Osteoblast (primary cell): ENCODE measurements around the gene STX3. TPM values are rescaled to one million over a fixed set of nuclear protein-coding genes. Genes with fewer than 3 reads are reported as not detected.
A peak's percentile ranks its signal among the peaks of the same experiment; 100 is the strongest.

Experiments used
- DNase-seq: peaks from one replicate; pipeline ENCODE4 v3.0.0; 2011; ENCODE audit warnings: low spot score, mixed read lengths; ENCODE audit not compliant: insufficient read length; ENCODE audit errors: missing footprints
- H2AFZ ChIP-seq: 2 replicates; pipeline ENCODE4 v1.6.0; 2011; ENCODE audit warnings: mild to moderate bottlenecking, low read length
- H3K27ac ChIP-seq: 2 replicates; pipeline ENCODE4 v1.5.1; 2011; ENCODE audit warnings: mild to moderate bottlenecking, low read depth, low read length, moderate library complexity
- H3K27me3 ChIP-seq: 2 replicates; pipeline ENCODE4 v1.6.0; 2012; ENCODE audit warnings: mild to moderate bottlenecking, control low read depth, inconsistent platforms, low read length, moderate library complexity; ENCODE audit not compliant: insufficient read depth
- H3K36me3 ChIP-seq: 2 replicates; pipeline ENCODE4 v1.5.1; 2011; ENCODE audit warnings: mild to moderate bottlenecking, low read length, control low read depth, moderate library complexity; ENCODE audit not compliant: insufficient read depth
- H3K4me1 ChIP-seq: 2 replicates; pipeline ENCODE4 v1.5.1; 2011; ENCODE audit warnings: mild to moderate bottlenecking, low read length, control low read depth, moderate library complexity; ENCODE audit not compliant: insufficient read depth
- H3K4me2 ChIP-seq: 2 replicates; pipeline ENCODE4 v1.6.0; 2011; ENCODE audit warnings: mild to moderate bottlenecking, low read length; ENCODE audit not compliant: insufficient read depth
- H3K4me3 ChIP-seq: fragments of 200-600 bp; sonication (generic); 3 replicates; pipeline ENCODE4 v1.5.1; 2012; ENCODE audit warnings: mild to moderate bottlenecking, low read length, inconsistent platforms; ENCODE audit not compliant: insufficient read depth
- H3K79me2 ChIP-seq: 2 replicates; pipeline ENCODE4 v1.6.0; 2012; ENCODE audit warnings: mild to moderate bottlenecking, low read length, control low read depth, inconsistent platforms; ENCODE audit not compliant: insufficient read depth
- H3K9me3 ChIP-seq: 2 replicates; pipeline ENCODE4 v1.5.1; 2011; ENCODE audit warnings: low read depth, low read length, control low read depth
- H4K20me1 ChIP-seq: 2 replicates; pipeline ENCODE4 v1.6.0; 2012; ENCODE audit warnings: mild to moderate bottlenecking, low read length, control low read depth; ENCODE audit not compliant: insufficient read depth
- total RNA-seq: library from RNA; depleted of rRNA; stranded (reverse); fragments of >200 nt; gene quantifications from 2 replicates; pipeline ENCODE4 v1.2.3, GENCODE V29; 2012
- TF ChIP-seq, protein P1 (sequence below): IDR thresholded peaks from 2 replicates; pipeline ENCODE4 v1.5.1; 2011; ENCODE audit warnings: mild to moderate bottlenecking, low read depth, low read length, moderate library complexity; ENCODE audit errors: extremely low read depth

The STX3 gene
- total RNA-seq, 1 donor = 51.4 TPM

DNA sequence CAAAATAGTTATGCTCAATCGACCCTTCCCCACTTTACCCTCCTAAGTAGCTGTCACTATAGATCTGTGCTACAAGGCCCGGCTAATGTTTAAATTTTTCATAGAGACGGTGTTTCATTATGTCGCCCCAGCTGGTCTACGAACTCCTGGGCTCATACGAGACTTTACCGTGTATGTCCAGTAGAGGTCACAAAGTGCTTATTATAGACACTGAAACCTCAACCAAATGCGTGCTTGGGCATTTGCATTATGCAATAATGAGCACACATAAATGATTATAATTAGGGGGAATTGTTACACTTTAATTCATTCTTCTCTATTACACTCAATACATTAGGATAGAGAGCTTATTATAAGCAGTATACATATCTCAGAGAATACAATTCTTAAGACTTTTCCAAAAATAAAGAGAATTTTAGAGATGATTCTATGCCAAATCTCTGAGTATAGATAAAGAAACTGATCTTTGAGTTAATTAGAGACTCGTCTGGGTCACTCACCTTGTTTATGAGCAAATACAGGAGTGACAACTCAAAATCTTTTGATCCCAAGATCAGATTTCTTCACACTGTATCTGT, 67.9 kb downstream of the STX3 start:
- H3K27ac ChIP-seq = no peak overlapping the region
- TF ChIP-seq, protein P1, sequence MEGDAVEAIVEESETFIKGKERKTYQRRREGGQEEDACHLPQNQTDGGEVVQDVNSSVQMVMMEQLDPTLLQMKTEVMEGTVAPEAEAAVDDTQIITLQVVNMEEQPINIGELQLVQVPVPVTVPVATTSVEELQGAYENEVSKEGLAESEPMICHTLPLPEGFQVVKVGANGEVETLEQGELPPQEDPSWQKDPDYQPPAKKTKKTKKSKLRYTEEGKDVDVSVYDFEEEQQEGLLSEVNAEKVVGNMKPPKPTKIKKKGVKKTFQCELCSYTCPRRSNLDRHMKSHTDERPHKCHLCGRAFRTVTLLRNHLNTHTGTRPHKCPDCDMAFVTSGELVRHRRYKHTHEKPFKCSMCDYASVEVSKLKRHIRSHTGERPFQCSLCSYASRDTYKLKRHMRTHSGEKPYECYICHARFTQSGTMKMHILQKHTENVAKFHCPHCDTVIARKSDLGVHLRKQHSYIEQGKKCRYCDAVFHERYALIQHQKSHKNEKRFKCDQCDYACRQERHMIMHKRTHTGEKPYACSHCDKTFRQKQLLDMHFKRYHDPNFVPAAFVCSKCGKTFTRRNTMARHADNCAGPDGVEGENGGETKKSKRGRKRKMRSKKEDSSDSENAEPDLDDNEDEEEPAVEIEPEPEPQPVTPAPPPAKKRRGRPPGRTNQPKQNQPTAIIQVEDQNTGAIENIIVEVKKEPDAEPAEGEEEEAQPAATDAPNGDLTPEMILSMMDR = peak; percentile 56
- no peaks in the 10 kb centered on the region for H3K79me2 ChIP-seq
- H3K9me3 ChIP-seq = no peaks in the 10 kb centered on the region
- H2AFZ ChIP-seq = peak overlapping the region; percentile 51
- peak overlapping the region; percentile 61 for H3K4me2 ChIP-seq
- no peaks in the 10 kb centered on the region for H3K4me1 ChIP-seq
- no peaks in the 10 kb centered on the region for H4K20me1 ChIP-seq
- no peaks in the 10 kb centered on the region for H3K36me3 ChIP-seq
- peak; percentile 75 for DNase-seq
- no peak overlapping the region for H3K4me3 ChIP-seq
- H3K27me3 ChIP-seq = peaks cover 2% of the 10 kb centered on the region

DNA sequence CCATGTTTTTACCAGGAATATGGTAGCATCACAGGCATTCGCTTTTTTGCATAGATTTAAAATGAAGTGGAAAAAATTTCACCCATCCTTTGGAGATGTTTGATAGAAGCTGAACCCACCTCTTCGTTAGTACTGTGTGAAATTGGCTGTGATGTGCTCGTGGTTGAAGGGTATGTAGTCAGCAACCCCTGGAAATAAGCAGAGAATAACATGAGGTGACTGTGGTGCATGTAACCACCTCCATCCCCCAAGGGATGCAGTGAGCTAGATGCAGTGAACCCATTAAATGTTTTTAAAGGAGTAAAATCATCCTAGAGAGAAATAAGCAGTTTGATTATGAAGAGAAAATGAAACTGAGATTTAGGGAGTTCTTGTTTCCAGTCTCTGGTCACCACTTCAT, 74.2 kb downstream of the STX3 start:
- DNase-seq = no peak
- H3K4me3 ChIP-seq = no peak overlapping the region
- H4K20me1 ChIP-seq = no peaks in the 10 kb centered on the region
- no peak overlapping the region for H3K27ac ChIP-seq
- TF ChIP-seq, protein P1 = no peak
- H3K4me1 ChIP-seq = no peaks in the 10 kb centered on the region
- no peaks in the 10 kb centered on the region for H3K79me2 ChIP-seq
- no peak overlapping the region for H3K4me2 ChIP-seq
- no peaks in the 10 kb centered on the region for H3K36me3 ChIP-seq
- no peak overlapping the region for H2AFZ ChIP-seq
- no peaks in the 10 kb centered on the region for H3K27me3 ChIP-seq
- H3K9me3 ChIP-seq = no peaks in the 10 kb centered on the region

DNA sequence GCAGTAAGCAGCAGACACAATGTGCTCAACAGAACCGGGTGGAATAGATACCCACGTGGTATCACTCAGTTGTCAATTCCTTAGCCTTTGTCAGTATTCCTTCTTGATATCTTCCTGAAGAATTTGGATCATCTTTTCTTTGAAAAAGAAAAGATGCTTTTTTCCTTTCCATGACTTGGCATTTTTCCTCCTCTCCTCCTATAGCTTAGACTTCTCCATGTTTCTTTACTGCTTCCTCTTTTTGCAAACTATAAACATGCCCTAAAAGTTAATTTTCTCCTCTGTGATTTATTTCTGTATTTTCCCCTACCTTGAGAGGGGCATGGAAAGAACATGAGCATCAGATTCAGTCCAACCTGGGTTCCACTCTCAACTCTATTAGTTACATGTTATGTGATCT, 78.4 kb downstream of the STX3 start:
- H3K4me2 ChIP-seq = no peak overlapping the region
- no peak overlapping the region for H3K4me3 ChIP-seq
- no peak for DNase-seq
- H3K4me1 ChIP-seq = no peaks in the 10 kb centered on the region
- no peaks in the 10 kb centered on the region for H4K20me1 ChIP-seq
- H3K27me3 ChIP-seq = no peaks in the 10 kb centered on the region
- no peaks in the 10 kb centered on the region for H3K79me2 ChIP-seq
- H3K36me3 ChIP-seq = no peaks in the 10 kb centered on the region
- H3K9me3 ChIP-seq = no peaks in the 10 kb centered on the region
- no peak overlapping the region for H2AFZ ChIP-seq
- TF ChIP-seq, protein P1 = no peak
- no peak overlapping the region for H3K27ac ChIP-seq

DNA sequence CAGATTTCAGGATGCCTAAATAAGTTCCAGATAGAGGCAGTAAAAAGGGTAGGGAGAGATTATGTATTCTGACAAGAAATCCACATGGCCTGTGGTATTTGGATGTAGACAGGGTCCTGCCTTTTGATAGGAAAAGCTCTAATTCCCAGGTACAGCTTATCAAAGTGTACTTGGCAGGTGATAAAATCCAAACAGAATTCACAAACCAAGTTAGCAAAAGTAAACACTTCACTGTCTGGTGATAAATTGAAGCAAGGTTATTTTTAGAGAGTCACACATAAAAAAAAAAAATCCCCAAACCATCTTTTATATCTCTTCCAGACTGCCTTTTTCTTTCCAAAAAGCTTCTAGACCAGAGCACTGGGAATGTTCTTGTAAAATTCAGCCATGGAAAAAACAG, 84.4 kb downstream of the STX3 start:
- H3K4me1 ChIP-seq = no peaks in the 10 kb centered on the region
- no peak overlapping the region for H3K4me2 ChIP-seq
- no peaks in the 10 kb centered on the region for H3K9me3 ChIP-seq
- no peaks in the 10 kb centered on the region for H3K36me3 ChIP-seq
- DNase-seq = no peak
- no peaks in the 10 kb centered on the region for H3K27me3 ChIP-seq
- H3K4me3 ChIP-seq = no peak overlapping the region
- no peaks in the 10 kb centered on the region for H3K79me2 ChIP-seq
- H4K20me1 ChIP-seq = no peaks in the 10 kb centered on the region
- TF ChIP-seq, protein P1 = no peak
- no peak overlapping the region for H3K27ac ChIP-seq
- no peak overlapping the region for H2AFZ ChIP-seq
